ENCODE data around the gene OR2J2. TPM values are rescaled to one million over a fixed set of nuclear protein-coding genes. Genes with fewer than 3 reads are reported as not detected.
"Not testable (repeated sequence)": the region's sequence is repeated elsewhere in the genome, so short reads cannot be mapped to it uniquely, and the experiment has no call there.

OR2J2 gene
- total RNA-seq, 4 donors from 2014 or later = not detected

DNA sequence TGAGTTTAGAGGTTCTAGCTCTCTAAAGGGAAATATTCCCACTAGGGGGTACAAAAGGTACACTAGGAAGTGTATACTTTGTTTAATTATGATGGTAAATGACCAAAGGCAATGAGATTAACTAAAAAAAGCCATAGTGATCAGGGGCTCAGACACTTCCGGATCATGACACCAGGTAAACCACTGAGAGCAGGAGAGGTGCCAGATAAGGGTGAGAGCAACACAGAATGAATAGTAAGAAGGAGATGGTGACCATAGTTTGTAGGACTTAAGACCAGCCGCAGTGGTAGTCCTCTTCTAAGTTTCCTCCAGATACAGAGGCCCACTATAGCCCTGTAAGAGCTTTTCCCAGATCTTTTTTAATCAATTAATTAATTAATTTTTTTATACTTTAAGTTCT lies 40.8 kb downstream of the OR2J2 start:
- Histone ChIP-seq H3K4me3 (no peak overlapping the region), H3K9me3 (no peaks in the 10 kb centered on the region), H3K27ac (no peak overlapping the region), H3K27me3 (no peaks in the 10 kb centered on the region), H3K36me3 (no peaks in the 10 kb centered on the region), H3K4me1 (no peaks in the 10 kb centered on the region)
- WGBS = 91% methylated on average over 2 of the region's 2 CpGs
- no peak for DNase-seq (ENCODE audit: low spot score in 2 of 2)
- TF ChIP-seq, protein P1, sequence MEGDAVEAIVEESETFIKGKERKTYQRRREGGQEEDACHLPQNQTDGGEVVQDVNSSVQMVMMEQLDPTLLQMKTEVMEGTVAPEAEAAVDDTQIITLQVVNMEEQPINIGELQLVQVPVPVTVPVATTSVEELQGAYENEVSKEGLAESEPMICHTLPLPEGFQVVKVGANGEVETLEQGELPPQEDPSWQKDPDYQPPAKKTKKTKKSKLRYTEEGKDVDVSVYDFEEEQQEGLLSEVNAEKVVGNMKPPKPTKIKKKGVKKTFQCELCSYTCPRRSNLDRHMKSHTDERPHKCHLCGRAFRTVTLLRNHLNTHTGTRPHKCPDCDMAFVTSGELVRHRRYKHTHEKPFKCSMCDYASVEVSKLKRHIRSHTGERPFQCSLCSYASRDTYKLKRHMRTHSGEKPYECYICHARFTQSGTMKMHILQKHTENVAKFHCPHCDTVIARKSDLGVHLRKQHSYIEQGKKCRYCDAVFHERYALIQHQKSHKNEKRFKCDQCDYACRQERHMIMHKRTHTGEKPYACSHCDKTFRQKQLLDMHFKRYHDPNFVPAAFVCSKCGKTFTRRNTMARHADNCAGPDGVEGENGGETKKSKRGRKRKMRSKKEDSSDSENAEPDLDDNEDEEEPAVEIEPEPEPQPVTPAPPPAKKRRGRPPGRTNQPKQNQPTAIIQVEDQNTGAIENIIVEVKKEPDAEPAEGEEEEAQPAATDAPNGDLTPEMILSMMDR (IDR thresholded peaks at IDR 0.05) = no peak
- TF ChIP-seq POLR2A (IDR thresholded peaks at IDR 0.05) (no peak), EP300 (IDR thresholded peaks at IDR 0.05) (no peak), POLR2AphosphoS5 (IDR thresholded peaks at IDR 0.05) (no peak)

DNA sequence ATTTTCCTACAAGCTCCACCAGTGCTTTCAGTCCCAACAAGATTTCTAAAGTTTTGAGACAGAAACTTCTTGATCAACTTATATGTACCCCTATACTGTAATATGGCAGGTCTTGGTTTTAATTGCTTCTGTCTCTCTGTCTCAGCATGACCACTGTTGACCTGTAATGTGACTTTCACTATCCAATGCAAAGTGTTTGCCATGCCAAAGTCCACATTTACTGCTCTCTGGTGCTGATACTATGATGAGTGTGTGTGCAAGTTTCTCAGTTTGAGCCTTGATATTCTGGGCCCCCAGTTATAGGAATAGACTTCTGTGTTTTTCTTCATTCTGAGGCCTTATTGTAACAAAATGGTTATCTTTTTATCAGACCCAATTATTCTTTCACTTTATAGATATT lies 45.8 kb downstream of the OR2J2 start:
- Histone ChIP-seq H3K4me1 (no peaks in the 10 kb centered on the region), H3K27ac (no peak overlapping the region), H3K9me3 (no peaks in the 10 kb centered on the region), H3K27me3 (no peaks in the 10 kb centered on the region), H3K4me3 (no peak overlapping the region), H3K36me3 (no peaks in the 10 kb centered on the region)
- TF ChIP-seq POLR2A (IDR thresholded peaks at IDR 0.05) (no peak), EP300 (IDR thresholded peaks at IDR 0.05) (no peak), POLR2AphosphoS5 (IDR thresholded peaks at IDR 0.05) (no peak)
- TF ChIP-seq, protein P1 (IDR thresholded peaks at IDR 0.05) = no peak
- no peak for DNase-seq (ENCODE audit: low spot score in 2 of 2)

DNA sequence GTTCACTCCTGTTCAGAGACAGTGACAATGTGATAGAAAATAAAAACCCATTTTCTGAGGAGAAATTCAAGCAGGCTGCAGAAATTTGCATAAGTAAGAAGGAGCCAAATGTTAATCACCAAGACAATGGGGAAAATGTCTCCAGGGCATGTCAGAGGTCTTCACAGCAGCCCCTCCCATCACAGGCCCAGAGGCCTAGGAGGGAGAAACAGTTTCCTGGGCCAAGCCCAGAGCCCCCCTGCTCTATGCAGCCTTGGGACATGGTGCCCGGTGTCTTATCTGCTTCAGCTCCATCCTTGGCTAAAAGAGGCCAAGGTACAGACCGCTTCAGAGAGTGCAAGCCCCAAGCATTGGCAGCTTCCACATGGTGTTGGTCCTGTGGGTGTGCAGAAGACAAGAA lies 46.5 kb downstream of the OR2J2 start:
- H3K9me3 ChIP-seq; H3K4me1 ChIP-seq; DNase-seq (ENCODE audit: low spot score in 2 of 2); H3K27me3 ChIP-seq; H3K4me3 ChIP-seq; H3K27ac ChIP-seq; H3K36me3 ChIP-seq: not testable (repeated sequence)
- WGBS = 68% methylated on average over 2 of the region's 2 CpGs

DNA sequence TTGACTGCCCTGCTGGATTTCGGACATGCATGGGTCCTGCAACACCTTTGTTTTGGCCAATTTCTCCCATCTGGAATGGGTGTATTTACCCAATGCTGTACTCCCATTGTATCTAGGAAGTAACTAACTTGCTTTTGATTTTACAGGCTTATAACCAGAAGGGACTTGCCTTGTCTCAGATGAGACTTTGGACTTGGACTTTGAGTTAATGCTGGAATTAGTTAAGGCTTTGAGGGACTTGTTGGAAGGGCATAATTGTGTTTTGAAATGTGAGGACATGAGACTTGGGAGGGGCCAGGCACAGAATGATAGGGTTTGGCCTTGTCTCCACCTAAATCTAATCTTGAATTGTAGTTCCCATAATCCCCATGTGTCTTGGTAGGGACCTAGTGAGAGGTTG lies 47.3 kb downstream of the OR2J2 start:
- H3K9me3 ChIP-seq; H3K36me3 ChIP-seq; DNase-seq (ENCODE audit: low spot score in 2 of 2); H3K4me1 ChIP-seq; H3K27me3 ChIP-seq; H3K27ac ChIP-seq; H3K4me3 ChIP-seq: not testable (repeated sequence)
- 36% methylated on average over 1 of the region's 1 CpG for WGBS

Other genes with a start within 250 kb of the OR2J2 start
- gene TRIM27, start 246.9 kb upstream of the OR2J2 start, total RNA-seq = 10 to 100 TPM; 30.0 to 48.0 (median 40.2) TPM
- gene ZNF311, start 165.6 kb upstream of the OR2J2 start, total RNA-seq = 1 to 10 TPM in 1 of 4 donors, under 1 TPM in 3; 0.15 to 1.9 (median 0.57) TPM
- gene OR2W1, start 125.7 kb upstream of the OR2J2 start, total RNA-seq = not detected
- gene OR2B3, start 83.6 kb upstream of the OR2J2 start, total RNA-seq = not detected
- not detected for gene OR2J1, start 71.4 kb upstream of the OR2J2 start, total RNA-seq
- gene OR2J3, start 62.8 kb upstream of the OR2J2 start, total RNA-seq = not detected
- not detected for gene OR14J1, start 130.8 kb downstream of the OR2J2 start, total RNA-seq
- gene OR5V1, start 198.0 kb downstream of the OR2J2 start, total RNA-seq = not detected
- not detected for gene OR12D3, start 204.4 kb downstream of the OR2J2 start, total RNA-seq
- gene OR12D2, start 224.7 kb downstream of the OR2J2 start, total RNA-seq = not detected
- gene OR12D1, start 244.0 kb downstream of the OR2J2 start, total RNA-seq = not detected